GM12801 (cell line): ENCODE results near the gene ZNF580.

Experiments
- CTCF ChIP-seq: IDR thresholded peaks from one replicate; pipeline ENCODE4 v1.5.1; 2011; ENCODE audit warnings: control low read depth; ENCODE audit not compliant: insufficient read length; ENCODE audit errors: extremely low read depth

Gene ZNF580

GRCh38 chr19:55679343-55680257 is 38.8 kb downstream of the ZNF580 start:
- TF ChIP-seq CTCF = no peak

DNA sequence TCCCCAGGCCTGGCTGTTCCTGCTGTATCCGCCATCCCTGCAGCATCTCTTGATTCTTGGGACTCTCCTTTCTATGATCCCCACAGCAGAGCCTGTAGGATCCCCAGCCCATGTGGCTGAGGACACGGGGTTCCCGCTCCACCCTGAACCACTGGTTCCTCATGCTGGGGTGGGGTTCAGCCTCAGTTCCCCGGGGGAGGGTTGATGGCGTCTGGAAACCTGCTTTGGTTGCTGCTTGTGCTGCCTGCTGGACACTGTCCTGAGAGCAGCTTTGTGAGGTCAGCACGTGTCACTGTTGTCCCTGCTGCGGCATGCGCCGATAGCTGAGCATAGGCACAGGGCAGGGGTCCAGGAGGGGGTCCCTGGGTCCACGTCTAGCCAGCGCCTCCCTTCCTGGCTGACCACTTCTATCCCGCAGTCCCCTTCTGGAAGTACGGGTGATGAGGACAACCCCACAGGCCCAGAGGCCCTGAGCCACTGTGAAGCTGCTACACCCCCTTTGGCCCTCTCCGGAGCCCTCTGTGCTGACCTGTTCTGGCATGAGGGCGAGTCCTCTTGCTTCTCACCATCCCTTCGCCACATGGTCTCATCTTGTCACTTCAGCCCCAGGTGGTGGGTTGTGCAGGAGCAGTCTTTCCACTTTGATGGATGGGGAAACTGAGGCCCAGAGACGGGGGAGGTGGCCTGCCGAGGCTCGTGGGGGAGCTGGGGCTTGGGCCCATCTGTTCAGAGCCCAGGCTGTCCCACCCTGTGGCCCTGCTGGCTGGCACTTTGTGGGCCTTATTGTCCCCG is 39.7 kb downstream of the ZNF580 start:
- no peak for TF ChIP-seq CTCF

DNA sequence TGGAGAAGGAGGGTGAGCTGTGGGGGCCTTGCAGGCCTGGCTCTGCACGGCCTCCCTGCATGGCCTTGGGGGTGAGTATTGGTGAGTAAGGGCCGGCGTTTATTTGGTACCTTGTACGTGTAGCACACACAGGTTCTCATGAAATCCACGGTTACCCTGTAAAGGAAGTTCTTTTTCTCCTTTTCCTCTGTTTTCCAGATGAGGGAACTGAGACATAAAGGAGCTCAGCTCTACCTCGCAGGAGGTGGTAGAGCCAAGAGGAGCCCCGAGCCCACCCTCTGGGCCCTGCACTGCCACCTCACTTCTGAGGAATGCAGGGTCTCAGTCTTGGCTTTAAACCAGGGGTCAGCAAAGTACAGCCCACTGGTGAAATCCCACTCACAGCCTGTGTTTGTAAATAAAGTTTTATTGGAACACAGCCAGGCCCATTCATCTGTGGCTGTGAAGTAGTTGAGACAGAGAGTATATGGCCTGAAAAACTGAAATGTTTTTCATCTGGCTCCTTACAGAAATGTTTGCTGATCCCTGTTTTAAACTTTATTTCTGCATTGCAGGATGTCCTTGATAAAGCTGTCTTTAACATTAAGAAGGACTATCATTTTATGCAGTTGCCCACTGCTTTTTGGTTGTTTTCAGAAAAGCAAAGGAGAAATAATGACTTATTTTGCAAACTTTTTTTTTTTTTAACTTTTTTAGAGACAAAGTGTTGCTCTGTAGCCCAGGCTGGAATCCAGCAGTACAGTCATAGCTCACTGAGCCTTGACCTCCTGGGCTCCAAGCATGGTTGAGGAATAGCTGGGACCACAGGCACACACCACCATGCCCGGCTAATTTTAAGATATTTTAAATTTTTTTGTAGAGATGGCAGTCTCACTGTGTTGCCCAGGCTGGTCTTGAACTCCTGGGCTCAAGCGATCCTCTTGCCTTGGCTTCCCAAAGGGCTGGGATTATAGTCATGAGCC is 40.6 kb downstream of the ZNF580 start:
- TF ChIP-seq CTCF = no peak

- TF ChIP-seq CTCF = no peak
These were observed 42.9 kb downstream of the ZNF580 start for GRCh38 chr19:55683449-55684261.

- no peak for TF ChIP-seq CTCF
These were observed 44.3 kb downstream of the ZNF580 start for GRCh38 chr19:55684946-55685681.

- no peak for TF ChIP-seq CTCF
These were observed 45.0 kb downstream of the ZNF580 start for GRCh38 chr19:55685776-55686175.
